Endothelial cell of hepatic sinusoid (primary cell): ENCODE measurements around the gene PEX5L.

Source experiments
- in situ Hi-C: cut with HindIII; loops from 2 replicates; pipeline ENCODE4 v1.10.0; 2017; ENCODE audit warnings: low sequenced_read_pairs

Gene PEX5L

GRCh38 chr3:179852142-179852905 is 184.4 kb downstream of the PEX5L start:
- in situ Hi-C loops: no loop called here

- in situ Hi-C loops: no loop called here
Observed at GRCh38 chr3:179848711-179849110, 188.0 kb downstream of the PEX5L start.

- in situ Hi-C loops: no loop called here
Observed at GRCh38 chr3:179842061-179842460, 194.7 kb downstream of the PEX5L start.

- in situ Hi-C loops: no loop called here
Observed at GRCh38 chr3:179840985-179841384, 195.8 kb downstream of the PEX5L start.

GRCh38 chr3:179837374-179837773 is 199.4 kb downstream of the PEX5L start:
- in situ Hi-C loops: no loop called here

GRCh38 chr3:179833294-179833693 is 203.4 kb downstream of the PEX5L start:
- in situ Hi-C loops: no loop called here

GRCh38 chr3:179832333-179832854 is 204.3 kb downstream of the PEX5L start:
- in situ Hi-C loops: no loop called here

- in situ Hi-C loops: no loop called here
Observed at GRCh38 chr3:179829401-179829800, 207.3 kb downstream of the PEX5L start.

- in situ Hi-C loops: no loop called here
Observed at GRCh38 chr3:179828738-179829137, 208.0 kb downstream of the PEX5L start.

GRCh38 chr3:179826247-179826637 is 210.5 kb downstream of the PEX5L start:
- in situ Hi-C loops: no loop called here

GRCh38 chr3:179825527-179826246 is 211.1 kb downstream of the PEX5L start:
- in situ Hi-C loops: no loop called here

- in situ Hi-C loops: no loop called here
Observed at GRCh38 chr3:179822296-179822695, 214.4 kb downstream of the PEX5L start.

- in situ Hi-C loops: no loop called here
Observed at GRCh38 chr3:179819379-179819778, 217.4 kb downstream of the PEX5L start.

GRCh38 chr3:179812096-179812382 is 224.7 kb downstream of the PEX5L start:
- in situ Hi-C loops: no loop called here

- in situ Hi-C loops: no loop called here
Observed at GRCh38 chr3:179811321-179812095, 225.2 kb downstream of the PEX5L start.

GRCh38 chr3:179809639-179810038 is 227.1 kb downstream of the PEX5L start:
- in situ Hi-C loops: no loop called here

- in situ Hi-C loops: no loop called here
Observed at GRCh38 chr3:179807588-179807987, 229.1 kb downstream of the PEX5L start.

GRCh38 chr3:179806177-179806576 is 230.6 kb downstream of the PEX5L start:
- in situ Hi-C loops: no loop called here

GRCh38 chr3:179801856-179802255 is 234.9 kb downstream of the PEX5L start:
- in situ Hi-C loops: no loop called here

- in situ Hi-C loops: no loop called here
Observed at GRCh38 chr3:179801263-179801662, 235.5 kb downstream of the PEX5L start.

GRCh38 chr3:179797192-179797591 is 239.5 kb downstream of the PEX5L start:
- in situ Hi-C loops: no loop called here

- in situ Hi-C loops: no loop called here
Observed at GRCh38 chr3:179796421-179796820, 240.3 kb downstream of the PEX5L start.
